Measurements from ENCODE around the gene RASGEF1B. TPM values are rescaled to one million over a fixed set of nuclear protein-coding genes. Genes with fewer than 3 reads are reported as not detected.

The RASGEF1B gene
- total and polyA plus RNA-seq, 9 of the 15 experiments (the other 6 are each of a cell fraction or from before 2014, with no cell fraction given), result 0.04 to 0.57 (median 0.22) TPM

DNA sequence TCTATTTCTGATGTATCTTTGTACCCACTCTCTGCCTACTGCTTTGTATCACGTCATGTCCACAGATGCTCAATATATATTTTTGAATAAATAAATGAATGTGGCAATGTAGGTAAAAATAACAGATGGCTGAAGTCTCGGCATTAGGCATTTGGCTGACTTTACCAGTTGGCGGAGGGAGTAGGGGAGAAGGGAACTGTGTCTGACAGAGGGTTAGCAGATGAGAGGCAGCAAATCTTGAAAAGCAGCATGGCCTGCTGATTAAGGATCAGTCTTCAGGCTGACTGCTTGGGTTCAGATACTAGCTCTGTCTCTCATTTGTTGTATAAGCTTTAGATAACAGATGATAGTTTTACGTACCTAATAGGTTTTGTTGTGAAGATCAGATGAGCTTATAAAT, 31.9 kb upstream of the RASGEF1B start:
- BruUV-seq (replicated peaks), result no TSS peak
- Histone ChIP-seq H3K27me3 (ENCODE audit: control insufficient read depth in 2 of 2, insufficient read depth in 2 of 2, low read length in 2 of 2) (peaks cover 2 to 12% of the 10 kb centered on the region in 2 experiments; a peak in 1 of 5 replicates), H3K79me2 (ENCODE audit: control insufficient read depth, insufficient read depth, low read length) (no peaks in the 10 kb centered on the region), H3K36me3 (ENCODE audit: control insufficient read depth, insufficient read depth, low read length) (no peaks in the 10 kb centered on the region), H3K27ac (ENCODE audit: extremely low read depth, low read depth, low read length) (no peak overlapping the region), H3K4me3 (no peak overlapping the region), H3K9me3 (replicated peaks; ENCODE audit: control insufficient read depth, insufficient read depth, low read depth, low read length) (no peaks in the 10 kb centered on the region), H3K9me1 (ENCODE audit: control insufficient read depth, insufficient read depth, low read length) (no peaks in the 10 kb centered on the region), H3K4me1 (replicated peaks in 1 of 2; ENCODE audit: control insufficient read depth in 2 of 2, insufficient read depth in 2 of 2, low read length in 2 of 2) (no peaks in the 10 kb centered on the region), H2AFZ (ENCODE audit: low read depth, low read length) (no peak overlapping the region), H3K9ac (ENCODE audit: insufficient read depth in 1 of 2, low read depth in 2 of 2, low read length in 2 of 2) (no peak overlapping the region), H3K4me2 (ENCODE audit: insufficient read depth, low read length) (no peak overlapping the region), H4K20me1 (replicated peaks; ENCODE audit: control insufficient read depth, insufficient read depth, low read length) (no peaks in the 10 kb centered on the region; the same call in 1 of the 2 replicates)
- intact Hi-C loops (cut with micrococcal nuclease) (no loop called here), in situ Hi-C loops (cut with MboI) (no loop called here)
- POLR2A ChIA-PET, result no interaction called here
- FAIRE-seq (no peak), ATAC-seq (no peak), DNase-seq (ENCODE audit: extremely low read depth in 1 of 4, low spot score in 3 of 4) (no peak)
- WGBS (ENCODE audit: insufficient coverage, low coverage, missing lambda C conversion rate), result 0% methylated on average over 4 of the region's 4 CpGs
- CTCF ChIA-PET (ENCODE audit: low intra/inter-chr PET ratio), result no interaction called here
- TF ChIP-seq, protein P1, sequence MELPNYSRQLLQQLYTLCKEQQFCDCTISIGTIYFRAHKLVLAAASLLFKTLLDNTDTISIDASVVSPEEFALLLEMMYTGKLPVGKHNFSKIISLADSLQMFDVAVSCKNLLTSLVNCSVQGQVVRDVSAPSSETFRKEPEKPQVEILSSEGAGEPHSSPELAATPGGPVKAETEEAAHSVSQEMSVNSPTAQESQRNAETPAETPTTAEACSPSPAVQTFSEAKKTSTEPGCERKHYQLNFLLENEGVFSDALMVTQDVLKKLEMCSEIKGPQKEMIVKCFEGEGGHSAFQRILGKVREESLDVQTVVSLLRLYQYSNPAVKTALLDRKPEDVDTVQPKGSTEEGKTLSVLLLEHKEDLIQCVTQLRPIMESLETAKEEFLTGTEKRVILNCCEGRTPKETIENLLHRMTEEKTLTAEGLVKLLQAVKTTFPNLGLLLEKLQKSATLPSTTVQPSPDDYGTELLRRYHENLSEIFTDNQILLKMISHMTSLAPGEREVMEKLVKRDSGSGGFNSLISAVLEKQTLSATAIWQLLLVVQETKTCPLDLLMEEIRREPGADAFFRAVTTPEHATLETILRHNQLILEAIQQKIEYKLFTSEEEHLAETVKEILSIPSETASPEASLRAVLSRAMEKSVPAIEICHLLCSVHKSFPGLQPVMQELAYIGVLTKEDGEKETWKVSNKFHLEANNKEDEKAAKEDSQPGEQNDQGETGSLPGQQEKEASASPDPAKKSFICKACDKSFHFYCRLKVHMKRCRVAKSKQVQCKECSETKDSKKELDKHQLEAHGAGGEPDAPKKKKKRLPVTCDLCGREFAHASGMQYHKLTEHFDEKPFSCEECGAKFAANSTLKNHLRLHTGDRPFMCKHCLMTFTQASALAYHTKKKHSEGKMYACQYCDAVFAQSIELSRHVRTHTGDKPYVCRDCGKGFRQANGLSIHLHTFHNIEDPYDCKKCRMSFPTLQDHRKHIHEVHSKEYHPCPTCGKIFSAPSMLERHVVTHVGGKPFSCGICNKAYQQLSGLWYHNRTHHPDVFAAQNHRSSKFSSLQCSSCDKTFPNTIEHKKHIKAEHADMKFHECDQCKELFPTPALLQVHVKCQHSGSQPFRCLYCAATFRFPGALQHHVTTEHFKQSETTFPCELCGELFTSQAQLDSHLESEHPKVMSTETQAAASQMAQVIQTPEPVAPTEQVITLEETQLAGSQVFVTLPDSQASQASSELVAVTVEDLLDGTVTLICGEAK (IDR thresholded peaks at IDR 0.05), result no peak
- TF ChIP-seq, protein P1 (CRISPR knock-in tag; IDR thresholded peaks at IDR 0.05), result no peak
- TF ChIP-seq, protein P2, sequence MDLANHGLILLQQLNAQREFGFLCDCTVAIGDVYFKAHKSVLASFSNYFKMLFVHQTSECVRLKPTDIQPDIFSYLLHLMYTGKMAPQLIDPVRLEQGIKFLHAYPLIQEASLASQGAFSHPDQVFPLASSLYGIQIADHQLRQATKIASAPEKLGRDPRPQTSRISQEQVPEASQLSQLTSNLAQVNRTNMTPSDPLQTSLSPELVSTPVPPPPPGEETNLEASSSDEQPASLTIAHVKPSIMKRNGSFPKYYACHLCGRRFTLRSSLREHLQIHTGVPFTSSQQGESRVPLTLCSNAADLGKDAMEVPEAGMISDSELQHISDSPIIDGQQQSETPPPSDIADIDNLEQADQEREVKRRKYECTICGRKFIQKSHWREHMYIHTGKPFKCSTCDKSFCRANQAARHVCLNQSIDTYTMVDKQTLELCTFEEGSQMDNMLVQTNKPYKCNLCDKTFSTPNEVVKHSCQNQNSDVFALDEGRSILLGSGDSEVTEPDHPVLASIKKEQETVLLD (IDR thresholded peaks at IDR 0.05), result no peak
- TF ChIP-seq HNRNPL (IDR thresholded peaks at IDR 0.05; ENCODE audit: low read depth, low read length), result no peak
- TF ChIP-seq, protein P3, sequence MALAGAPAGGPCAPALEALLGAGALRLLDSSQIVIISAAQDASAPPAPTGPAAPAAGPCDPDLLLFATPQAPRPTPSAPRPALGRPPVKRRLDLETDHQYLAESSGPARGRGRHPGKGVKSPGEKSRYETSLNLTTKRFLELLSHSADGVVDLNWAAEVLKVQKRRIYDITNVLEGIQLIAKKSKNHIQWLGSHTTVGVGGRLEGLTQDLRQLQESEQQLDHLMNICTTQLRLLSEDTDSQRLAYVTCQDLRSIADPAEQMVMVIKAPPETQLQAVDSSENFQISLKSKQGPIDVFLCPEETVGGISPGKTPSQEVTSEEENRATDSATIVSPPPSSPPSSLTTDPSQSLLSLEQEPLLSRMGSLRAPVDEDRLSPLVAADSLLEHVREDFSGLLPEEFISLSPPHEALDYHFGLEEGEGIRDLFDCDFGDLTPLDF (CRISPR knock-in tag; IDR thresholded peaks at IDR 0.05), result no peak
- TF ChIP-seq, protein P4, sequence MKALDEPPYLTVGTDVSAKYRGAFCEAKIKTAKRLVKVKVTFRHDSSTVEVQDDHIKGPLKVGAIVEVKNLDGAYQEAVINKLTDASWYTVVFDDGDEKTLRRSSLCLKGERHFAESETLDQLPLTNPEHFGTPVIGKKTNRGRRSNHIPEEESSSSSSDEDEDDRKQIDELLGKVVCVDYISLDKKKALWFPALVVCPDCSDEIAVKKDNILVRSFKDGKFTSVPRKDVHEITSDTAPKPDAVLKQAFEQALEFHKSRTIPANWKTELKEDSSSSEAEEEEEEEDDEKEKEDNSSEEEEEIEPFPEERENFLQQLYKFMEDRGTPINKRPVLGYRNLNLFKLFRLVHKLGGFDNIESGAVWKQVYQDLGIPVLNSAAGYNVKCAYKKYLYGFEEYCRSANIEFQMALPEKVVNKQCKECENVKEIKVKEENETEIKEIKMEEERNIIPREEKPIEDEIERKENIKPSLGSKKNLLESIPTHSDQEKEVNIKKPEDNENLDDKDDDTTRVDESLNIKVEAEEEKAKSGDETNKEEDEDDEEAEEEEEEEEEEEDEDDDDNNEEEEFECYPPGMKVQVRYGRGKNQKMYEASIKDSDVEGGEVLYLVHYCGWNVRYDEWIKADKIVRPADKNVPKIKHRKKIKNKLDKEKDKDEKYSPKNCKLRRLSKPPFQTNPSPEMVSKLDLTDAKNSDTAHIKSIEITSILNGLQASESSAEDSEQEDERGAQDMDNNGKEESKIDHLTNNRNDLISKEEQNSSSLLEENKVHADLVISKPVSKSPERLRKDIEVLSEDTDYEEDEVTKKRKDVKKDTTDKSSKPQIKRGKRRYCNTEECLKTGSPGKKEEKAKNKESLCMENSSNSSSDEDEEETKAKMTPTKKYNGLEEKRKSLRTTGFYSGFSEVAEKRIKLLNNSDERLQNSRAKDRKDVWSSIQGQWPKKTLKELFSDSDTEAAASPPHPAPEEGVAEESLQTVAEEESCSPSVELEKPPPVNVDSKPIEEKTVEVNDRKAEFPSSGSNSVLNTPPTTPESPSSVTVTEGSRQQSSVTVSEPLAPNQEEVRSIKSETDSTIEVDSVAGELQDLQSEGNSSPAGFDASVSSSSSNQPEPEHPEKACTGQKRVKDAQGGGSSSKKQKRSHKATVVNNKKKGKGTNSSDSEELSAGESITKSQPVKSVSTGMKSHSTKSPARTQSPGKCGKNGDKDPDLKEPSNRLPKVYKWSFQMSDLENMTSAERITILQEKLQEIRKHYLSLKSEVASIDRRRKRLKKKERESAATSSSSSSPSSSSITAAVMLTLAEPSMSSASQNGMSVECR (CRISPR knock-in tag; IDR thresholded peaks at IDR 0.05), result no peak

Data from K562 (cell line).